H9 (cell line): ENCODE data around the gene ITPKA. TPM values are rescaled to one million over a fixed set of nuclear protein-coding genes. Genes with fewer than 3 reads are reported as not detected.

Experiments
- DNase-seq: peaks from one replicate; pipeline ENCODE4 v3.0.0-alpha.2; 2017
- H2AFZ ChIP-seq: one replicate; pipeline ENCODE4 v1.6.1; 2013; ENCODE audit warnings: mild to moderate bottlenecking, low read length, control low read depth, moderate library complexity
- H2AK5ac ChIP-seq: 2 replicates; pipeline ENCODE4 v1.6.1; 2013; ENCODE audit warnings: low read length, control low read depth, mixed read lengths; ENCODE audit not compliant: insufficient read length
- H2BK120ac ChIP-seq: one replicate; pipeline ENCODE4 v1.6.1; 2013; ENCODE audit warnings: low read depth, mild to moderate bottlenecking, low read length, control low read depth, inconsistent platforms; ENCODE audit not compliant: poor library complexity, severe bottlenecking
- H2BK12ac ChIP-seq: 2 replicates; pipeline ENCODE4 v1.6.1; 2013; ENCODE audit warnings: low read length, control low read depth, mixed read lengths, low read depth; ENCODE audit not compliant: insufficient read length
- H2BK15ac ChIP-seq: 2 replicates; pipeline ENCODE4 v1.6.1; 2013; ENCODE audit warnings: low read depth, low read length, control low read depth
- H2BK20ac ChIP-seq: one replicate; pipeline ENCODE4 v1.6.1; 2013; ENCODE audit warnings: low read depth, mild to moderate bottlenecking, low read length, control low read depth, inconsistent platforms; ENCODE audit not compliant: poor library complexity, severe bottlenecking
- H2BK5ac ChIP-seq: 2 replicates; pipeline ENCODE4 v1.6.1; 2013; ENCODE audit warnings: low read length, control low read depth, mixed read lengths; ENCODE audit not compliant: insufficient read length
- H3K14ac ChIP-seq: 2 replicates; pipeline ENCODE4 v1.6.1; 2013; ENCODE audit warnings: low read length, control low read depth; ENCODE audit not compliant: insufficient read depth
- H3K18ac ChIP-seq: 2 replicates; pipeline ENCODE4 v1.6.1; 2013; ENCODE audit warnings: low read depth, mild to moderate bottlenecking, mixed read lengths, low read length, control low read depth; ENCODE audit not compliant: insufficient read length
- H3K23ac ChIP-seq: 2 replicates; pipeline ENCODE4 v1.6.1; 2013; ENCODE audit warnings: low read length, control low read depth, mixed read lengths, low read depth; ENCODE audit not compliant: insufficient read length
- H3K23me2 ChIP-seq: 2 replicates; pipeline ENCODE4 v1.6.1; 2013; ENCODE audit warnings: low read depth, mild to moderate bottlenecking, mixed read lengths, low read length, control low read depth; ENCODE audit not compliant: insufficient read length, poor library complexity, severe bottlenecking
- H3K27ac ChIP-seq: 2 replicates; pipeline ENCODE4 v1.5.1; 2013; ENCODE audit warnings: low read length, control low read depth, mixed read lengths, low read depth; ENCODE audit not compliant: insufficient read length
- H3K27me3 ChIP-seq: 2 replicates; pipeline ENCODE4 v1.6.1; 2013; ENCODE audit warnings: low read length, control low read depth, inconsistent platforms; ENCODE audit not compliant: insufficient read depth
- H3K4ac ChIP-seq: 2 replicates; pipeline ENCODE4 v1.6.1; 2013; ENCODE audit warnings: low read depth, mild to moderate bottlenecking, control low read depth, inconsistent platforms, low read length, moderate library complexity
- H3K4me1 ChIP-seq: 2 replicates; pipeline ENCODE4 v1.6.1; 2013; ENCODE audit warnings: low read length, control low read depth, inconsistent platforms; ENCODE audit not compliant: insufficient read depth
- H3K4me2 ChIP-seq: 2 replicates; pipeline ENCODE4 v1.6.1; 2013; ENCODE audit warnings: low read length, control low read depth, mixed read lengths; ENCODE audit not compliant: insufficient read length, insufficient read depth
- H3K56ac ChIP-seq: 2 replicates; pipeline ENCODE4 v1.6.1; 2013; ENCODE audit warnings: low read depth, mild to moderate bottlenecking, mixed read lengths, low read length, control low read depth; ENCODE audit not compliant: insufficient read length
- H3K79me1 ChIP-seq: 2 replicates; pipeline ENCODE4 v1.6.1; 2013; ENCODE audit warnings: low read depth, mild to moderate bottlenecking, moderate library complexity, low read length, control low read depth, inconsistent platforms; ENCODE audit not compliant: insufficient read depth, poor library complexity, severe bottlenecking
- H3K79me2 ChIP-seq: 2 replicates; pipeline ENCODE4 v1.6.1; 2013; ENCODE audit warnings: low read length, control low read depth, inconsistent platforms; ENCODE audit not compliant: insufficient read depth
- H3K9ac ChIP-seq: 2 replicates; pipeline ENCODE4 v1.6.1; 2013; ENCODE audit warnings: low read length, control low read depth, mixed read lengths; ENCODE audit not compliant: insufficient read length; ENCODE audit errors: extremely low read depth
- H3K9me3 ChIP-seq: one replicate; pipeline ENCODE4 v1.6.1; 2013; ENCODE audit warnings: low read depth, low read length, inconsistent platforms; ENCODE audit not compliant: control insufficient read depth
- H3T11ph ChIP-seq: one replicate; pipeline ENCODE4 v1.6.1; 2013; ENCODE audit warnings: mild to moderate bottlenecking, low read length, control low read depth, inconsistent platforms
- H4K20me1 ChIP-seq: one replicate; pipeline ENCODE4 v1.6.1; 2013; ENCODE audit not compliant: control insufficient read depth, insufficient read length, insufficient read depth
- H4K5ac ChIP-seq: 2 replicates; pipeline ENCODE4 v1.6.1; 2013; ENCODE audit warnings: low read depth, mild to moderate bottlenecking, mixed read lengths, low read length, control low read depth; ENCODE audit not compliant: insufficient read length
- H4K8ac ChIP-seq: replicated peaks from 2 replicates; pipeline ENCODE4 v1.6.1; 2013; ENCODE audit warnings: low read length, control low read depth, mixed read lengths, low read depth; ENCODE audit not compliant: insufficient read length
- H4K91ac ChIP-seq: 2 replicates; pipeline ENCODE4 v1.6.1; 2013; ENCODE audit warnings: low read depth, mild to moderate bottlenecking, moderate library complexity, mixed read lengths, low read length, control low read depth; ENCODE audit not compliant: insufficient read length
- H3K27ac Mint-ChIP-seq, 3 experiments: 2 replicates in 2 of 3; 3 replicates in 1 of 3; pipeline ENCODE4 v1.8.0; 2020 to 2021; ENCODE audit warnings: mixed read lengths in 3 of 3, mild to moderate bottlenecking in 1 of 3, moderate library complexity in 1 of 3
- H3K27me3 Mint-ChIP-seq: 2 replicates; pipeline ENCODE4 v1.8.0; 2021; ENCODE audit warnings: low read depth, mild to moderate bottlenecking, moderate library complexity, mixed read lengths
- H3K36me3 Mint-ChIP-seq, 3 experiments: 2 replicates in 2 of 3; 3 replicates in 1 of 3; pipeline ENCODE4 v1.8.0; 2020 to 2021; ENCODE audit warnings: low read depth in 3 of 3, mixed read lengths in 3 of 3; ENCODE audit not compliant: insufficient read depth in 1 of 3
- H3K4me1 Mint-ChIP-seq, 2 experiments: 2 replicates each; pipeline ENCODE4 v1.8.0; 2020; ENCODE audit warnings: mixed read lengths in 2 of 2
- H3K4me3 Mint-ChIP-seq, 2 experiments: 2 replicates in 1 of 2; 3 replicates in 1 of 2; pipeline ENCODE4 v1.8.0; 2020 to 2021; ENCODE audit warnings: mild to moderate bottlenecking in 2 of 2, mixed read lengths in 2 of 2, moderate library complexity in 1 of 2
- H3K9me3 Mint-ChIP-seq, 2 experiments: 2 replicates in 1 of 2; 3 replicates in 1 of 2; pipeline ENCODE4 v1.8.0; 2020; ENCODE audit warnings: mild to moderate bottlenecking in 2 of 2, mixed read lengths in 2 of 2, moderate library complexity in 1 of 2
- WGBS: extraction: QIAGEN DNeasy Blood & Tissue Kit; methylation state at CpG from one replicate; pipeline ENCODE4 v1.1.7; 2013; ENCODE audit warnings: missing lambda C conversion rate, low lambda C conversion rate, mixed read lengths; ENCODE audit not compliant: insufficient read length; ENCODE audit errors: extremely low coverage; 5-methylcytosine and 5-hydroxymethylcytosine counted together
- total RNA-seq: library from RNA; stranded (reverse); gene quantifications from 2 replicates; pipeline ENCODE4 v1.2.1, GENCODE V29; 2021
- TF ChIP-seq, protein P1 (sequence below): fragments of 200-600 bp; sonication (generic); conservative IDR thresholded peaks from 3 replicates; pipeline ENCODE4 v1.8.0; 2021; ENCODE audit warnings: antibody characterized with exemption, mild to moderate bottlenecking

The ITPKA gene
- total RNA-seq, 1 experiment from 2014 or later = 0.77 TPM

GRCh38 chr15:41517895-41518449, 24.3 kb downstream of the ITPKA start:
- Histone ChIP-seq H3K9me3 (no peaks in the 10 kb centered on the region), H3K23me2 (peaks cover 9% of the 10 kb centered on the region), H2BK12ac (no peak overlapping the region), H3K4me1 (no peaks in the 10 kb centered on the region), H4K8ac (no peak overlapping the region), H3K27ac (no peak overlapping the region), H2AK5ac (no peak overlapping the region), H3K27me3 (peaks cover 6% of the 10 kb centered on the region; the same call in 1 of the 2 replicates), H2BK15ac (no peak overlapping the region), H3K79me1 (no peaks in the 10 kb centered on the region), H4K91ac (no peak overlapping the region), H3K4ac (no peak overlapping the region), H3K56ac (no peak overlapping the region), H3K14ac (no peak overlapping the region), H2BK120ac (no peak overlapping the region), H2AFZ (no peak overlapping the region), H2BK5ac (no peak overlapping the region), H3K18ac (no peak overlapping the region), H3K23ac (no peak overlapping the region), H2BK20ac (no peak overlapping the region), H3K4me2 (no peak overlapping the region), H3K9ac (no peak overlapping the region), H4K20me1 (no peaks in the 10 kb centered on the region), H3T11ph (no peak overlapping the region), H4K5ac (no peak overlapping the region), H3K79me2 (no peaks in the 10 kb centered on the region)
- Mint-ChIP-seq H3K27me3 (peaks cover 23% of the 10 kb centered on the region), H3K4me3 (no peak overlapping the region; a peak in 1 of 5 replicates), H3K4me1 (peaks cover 10% of the 10 kb centered on the region in 2 experiments), H3K9me3 (no peaks in the 10 kb centered on the region; a peak in 1 of 5 replicates), H3K36me3 (peaks cover 19 to 42% (median 41%) of the 10 kb centered on the region in 3 experiments), H3K27ac (no peak overlapping the region)
- TF ChIP-seq, protein P1, sequence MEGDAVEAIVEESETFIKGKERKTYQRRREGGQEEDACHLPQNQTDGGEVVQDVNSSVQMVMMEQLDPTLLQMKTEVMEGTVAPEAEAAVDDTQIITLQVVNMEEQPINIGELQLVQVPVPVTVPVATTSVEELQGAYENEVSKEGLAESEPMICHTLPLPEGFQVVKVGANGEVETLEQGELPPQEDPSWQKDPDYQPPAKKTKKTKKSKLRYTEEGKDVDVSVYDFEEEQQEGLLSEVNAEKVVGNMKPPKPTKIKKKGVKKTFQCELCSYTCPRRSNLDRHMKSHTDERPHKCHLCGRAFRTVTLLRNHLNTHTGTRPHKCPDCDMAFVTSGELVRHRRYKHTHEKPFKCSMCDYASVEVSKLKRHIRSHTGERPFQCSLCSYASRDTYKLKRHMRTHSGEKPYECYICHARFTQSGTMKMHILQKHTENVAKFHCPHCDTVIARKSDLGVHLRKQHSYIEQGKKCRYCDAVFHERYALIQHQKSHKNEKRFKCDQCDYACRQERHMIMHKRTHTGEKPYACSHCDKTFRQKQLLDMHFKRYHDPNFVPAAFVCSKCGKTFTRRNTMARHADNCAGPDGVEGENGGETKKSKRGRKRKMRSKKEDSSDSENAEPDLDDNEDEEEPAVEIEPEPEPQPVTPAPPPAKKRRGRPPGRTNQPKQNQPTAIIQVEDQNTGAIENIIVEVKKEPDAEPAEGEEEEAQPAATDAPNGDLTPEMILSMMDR = no peak
- no peak for DNase-seq
- WGBS = no CpG with 5 or more reads among the region's 8 CpGs
